Measurements from ENCODE around the gene MICU1. TPM values are rescaled to one million over a fixed set of nuclear protein-coding genes. Genes with fewer than 3 reads are reported as not detected.

The MICU1 gene
- total and polyA plus RNA-seq, 2 of the 13 experiments (the other 11 are each of a cell fraction or from before 2014, with no cell fraction given), result 32.5 to 56.1 TPM

GRCh38 chr10:72320676-72321247, 305.1 kb downstream of the MICU1 start (continued):
- TF ChIP-seq AKNA (CRISPR knock-in tag; IDR thresholded peaks at IDR 0.05; ENCODE audit: borderline replicate concordance) (no peak), TBX3 (IDR thresholded peaks at IDR 0.05; ENCODE audit: borderline replicate concordance) (no peak), KDM5B (CRISPR knock-in tag; IDR thresholded peaks at IDR 0.05; ENCODE audit: borderline replicate concordance) (no peak), ZNF510 (CRISPR knock-in tag; IDR thresholded peaks at IDR 0.05; ENCODE audit: low read depth) (no peak), ZNF790 (CRISPR knock-in tag; IDR thresholded peaks at IDR 0.05; ENCODE audit: borderline replicate concordance) (no peak), ZNF749 (CRISPR knock-in tag; IDR thresholded peaks at IDR 0.05; ENCODE audit: borderline replicate concordance) (0 out of 2 replicates have a peak, but pooled peaks have one; percentile 14), SSRP1 (CRISPR knock-in tag; IDR thresholded peaks at IDR 0.05) (peak; percentile 77), ZBTB49 (CRISPR knock-in tag; IDR thresholded peaks at IDR 0.05; ENCODE audit: borderline replicate concordance) (no peak), ZNF263 (CRISPR knock-in tag; IDR thresholded peaks at IDR 0.05) (peak; percentile 40; the same call in 1 of the 2 replicates), HNRNPK (IDR thresholded peaks at IDR 0.05; ENCODE audit: low read depth, low read length, poor library complexity, severe bottlenecking) (no peak), ZMAT3 (CRISPR knock-in tag; conservative IDR thresholded peaks at IDR 0.05) (no peak), ZBTB7B (CRISPR knock-in tag; IDR thresholded peaks at IDR 0.05) (no peak), POLR2A (IDR thresholded peaks at IDR 0.05; ENCODE audit: insufficient read depth in 1 of 2, low read depth in 2 of 2, low read length in 2 of 2) (0 out of 4 replicates have a peak, but pooled peaks of 1 of the 2 experiments have one; percentile 70), ZNF740 (CRISPR knock-in tag; IDR thresholded peaks at IDR 0.05) (no peak), PHF20 (CRISPR knock-in tag; IDR thresholded peaks at IDR 0.05) (no peak), EP300 (IDR thresholded peaks at IDR 0.05; ENCODE audit: low read depth in 2 of 2, low read length in 2 of 2) (peak in 1 of 2 experiments; percentile 70; a peak in 2 of 4 replicates), EP300 (CRISPR knock-in tag; IDR thresholded peaks at IDR 0.05; ENCODE audit: borderline replicate concordance) (peak; percentile 85), SP4 (CRISPR knock-in tag; IDR thresholded peaks at IDR 0.05) (0 out of 2 replicates have a peak, but pooled peaks have one; percentile 26), ZNF350 (CRISPR knock-in tag; IDR thresholded peaks at IDR 0.05; ENCODE audit: borderline replicate concordance, low read depth) (peak; percentile 64; the same call in 1 of the 2 replicates), U2AF2 (IDR thresholded peaks at IDR 0.05; ENCODE audit: low read depth, low read length) (no peak), GATA4 (IDR thresholded peaks at IDR 0.05; ENCODE audit: borderline replicate concordance, low read depth) (peak; percentile 64; the same call in 1 of the 2 replicates), DNMT1 (CRISPR knock-in tag; IDR thresholded peaks at IDR 0.05) (no peak), GABPB1 (CRISPR knock-in tag; IDR thresholded peaks at IDR 0.05) (peak; percentile 71), ZNF780A (CRISPR knock-in tag; IDR thresholded peaks at IDR 0.05) (no peak)

Measured in HepG2 (cell line).